Colonic mucosa (tissue), 4 donors: ENCODE data around the gene E2F7. TPM values are rescaled to one million over a fixed set of nuclear protein-coding genes. Genes with fewer than 3 reads are reported as not detected.
A peak's percentile ranks its signal among the peaks of the same experiment; 100 is the strongest.

Experiments
- DNase-seq: peaks from one replicate; pipeline ENCODE4 v3.0.0-alpha.2; 2020
- H3K27ac ChIP-seq: fragments of 200-600 bp; one replicate; pipeline ENCODE4 v1.8.0; 2021
- H3K27me3 ChIP-seq: fragments of 200-600 bp; one replicate; pipeline ENCODE4 v1.8.0; 2021
- H3K36me3 ChIP-seq: fragments of 200-600 bp; one replicate; pipeline ENCODE4 v1.8.0; 2021
- H3K4me1 ChIP-seq: fragments of 200-600 bp; one replicate; pipeline ENCODE4 v1.8.0; 2021; ENCODE audit warnings: mild to moderate bottlenecking
- H3K4me3 ChIP-seq: fragments of 200-600 bp; one replicate; pipeline ENCODE4 v1.8.0; 2021
- H3K9ac ChIP-seq, 2 donors: one replicate each; pipeline ENCODE4 v1.7.0; 2013; ENCODE audit warnings: control low read depth in 2 of 2, low read depth in 2 of 2, low read length in 2 of 2
- H3K9me3 ChIP-seq: fragments of 200-600 bp; one replicate; pipeline ENCODE4 v1.8.0; 2021
- intact Hi-C: fragments of 100-400 bp; cut with DNase I; formaldehyde crosslinking; loops from one replicate; pipeline ENCODE4 v1.14.1; 2022
- total RNA-seq, 2 donors: library from RNA; stranded (reverse); fragmentation: NEBNext Ultra II Directional in 1 of 2; extraction: Animal tissue kit (Norgen Biotek cat#: 25700) in 1 of 2; gene quantifications; one replicate each; pipeline ENCODE4 v1.2.1, GENCODE V29; 2021
- TF ChIP-seq, protein P1 (sequence below): fragments of 200-600 bp; IDR thresholded peaks from one replicate; pipeline ENCODE4 v1.8.0; 2022; ENCODE audit warnings: antibody characterized with exemption, mild to moderate bottlenecking
- donor health status: healthy.
- donor health status: DM: no; HTN: no; CAD: no.
- donor health status: DM: no; HTN: no; CAD: no.

The E2F7 gene
- total RNA-seq, 2 donors from 2014 or later: 2.4 to 9.1 TPM

DNA sequence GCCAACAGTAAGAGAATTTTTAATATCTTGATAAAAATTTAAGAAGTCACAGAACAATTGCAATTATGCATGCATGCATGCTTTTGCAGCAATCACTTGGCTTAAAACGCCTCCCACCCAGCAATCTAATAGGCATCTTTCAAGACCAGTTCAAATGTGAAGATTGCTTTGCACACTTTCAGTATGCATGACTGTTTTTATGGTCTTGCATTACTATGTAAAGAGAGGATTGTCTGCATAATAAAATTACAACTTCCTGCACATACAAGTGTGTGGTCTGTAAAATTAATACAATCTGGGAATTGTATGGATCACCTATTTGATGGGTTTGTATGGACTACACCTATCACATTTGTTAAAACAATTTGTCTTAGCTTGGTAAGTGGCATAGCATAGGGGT, 48.8 kb downstream of the E2F7 start:
- intact Hi-C loops: no loop called here
- H3K9me3 ChIP-seq: no peaks in the 10 kb centered on the region
- H3K4me3 ChIP-seq: no peak overlapping the region
- H3K27me3 ChIP-seq: no peaks in the 10 kb centered on the region
- H3K36me3 ChIP-seq: no peaks in the 10 kb centered on the region
- H3K9ac ChIP-seq: no peak overlapping the region
- H3K27ac ChIP-seq: no peak overlapping the region
- H3K4me1 ChIP-seq: no peaks in the 10 kb centered on the region
- TF ChIP-seq, protein P1, sequence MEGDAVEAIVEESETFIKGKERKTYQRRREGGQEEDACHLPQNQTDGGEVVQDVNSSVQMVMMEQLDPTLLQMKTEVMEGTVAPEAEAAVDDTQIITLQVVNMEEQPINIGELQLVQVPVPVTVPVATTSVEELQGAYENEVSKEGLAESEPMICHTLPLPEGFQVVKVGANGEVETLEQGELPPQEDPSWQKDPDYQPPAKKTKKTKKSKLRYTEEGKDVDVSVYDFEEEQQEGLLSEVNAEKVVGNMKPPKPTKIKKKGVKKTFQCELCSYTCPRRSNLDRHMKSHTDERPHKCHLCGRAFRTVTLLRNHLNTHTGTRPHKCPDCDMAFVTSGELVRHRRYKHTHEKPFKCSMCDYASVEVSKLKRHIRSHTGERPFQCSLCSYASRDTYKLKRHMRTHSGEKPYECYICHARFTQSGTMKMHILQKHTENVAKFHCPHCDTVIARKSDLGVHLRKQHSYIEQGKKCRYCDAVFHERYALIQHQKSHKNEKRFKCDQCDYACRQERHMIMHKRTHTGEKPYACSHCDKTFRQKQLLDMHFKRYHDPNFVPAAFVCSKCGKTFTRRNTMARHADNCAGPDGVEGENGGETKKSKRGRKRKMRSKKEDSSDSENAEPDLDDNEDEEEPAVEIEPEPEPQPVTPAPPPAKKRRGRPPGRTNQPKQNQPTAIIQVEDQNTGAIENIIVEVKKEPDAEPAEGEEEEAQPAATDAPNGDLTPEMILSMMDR: no peak
- no peak for DNase-seq

DNA sequence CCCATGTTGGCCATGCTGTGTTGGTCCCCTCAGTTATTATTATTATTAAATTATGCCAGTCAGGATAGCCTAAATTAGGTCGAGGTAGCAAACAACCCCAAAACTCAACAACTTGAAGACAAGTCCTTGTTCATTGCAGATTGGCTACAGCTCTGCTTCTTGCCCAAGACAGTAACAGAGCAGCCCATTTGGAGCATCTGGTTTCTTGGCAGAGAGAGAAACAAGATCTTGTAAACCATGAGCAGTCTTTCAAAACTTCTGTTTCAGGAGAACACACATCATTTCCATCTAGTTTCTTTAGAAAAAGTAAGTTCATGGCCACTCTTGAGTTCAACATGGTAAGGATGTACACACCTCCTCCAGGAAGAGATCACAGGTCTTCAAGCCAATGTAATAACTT, 52.3 kb downstream of the E2F7 start:
- Histone ChIP-seq H3K9ac (no peak overlapping the region), H3K9me3 (no peaks in the 10 kb centered on the region), H3K4me1 (no peaks in the 10 kb centered on the region), H3K36me3 (no peaks in the 10 kb centered on the region), H3K4me3 (no peak overlapping the region), H3K27me3 (no peaks in the 10 kb centered on the region), H3K27ac (no peak overlapping the region)
- intact Hi-C loops: loop anchor here (5.0 kb wide), 1 partner anchor 391 kb away; no protein-coding TSS in a partner anchor
- DNase-seq: no peak
- TF ChIP-seq, protein P1: no peak

DNA sequence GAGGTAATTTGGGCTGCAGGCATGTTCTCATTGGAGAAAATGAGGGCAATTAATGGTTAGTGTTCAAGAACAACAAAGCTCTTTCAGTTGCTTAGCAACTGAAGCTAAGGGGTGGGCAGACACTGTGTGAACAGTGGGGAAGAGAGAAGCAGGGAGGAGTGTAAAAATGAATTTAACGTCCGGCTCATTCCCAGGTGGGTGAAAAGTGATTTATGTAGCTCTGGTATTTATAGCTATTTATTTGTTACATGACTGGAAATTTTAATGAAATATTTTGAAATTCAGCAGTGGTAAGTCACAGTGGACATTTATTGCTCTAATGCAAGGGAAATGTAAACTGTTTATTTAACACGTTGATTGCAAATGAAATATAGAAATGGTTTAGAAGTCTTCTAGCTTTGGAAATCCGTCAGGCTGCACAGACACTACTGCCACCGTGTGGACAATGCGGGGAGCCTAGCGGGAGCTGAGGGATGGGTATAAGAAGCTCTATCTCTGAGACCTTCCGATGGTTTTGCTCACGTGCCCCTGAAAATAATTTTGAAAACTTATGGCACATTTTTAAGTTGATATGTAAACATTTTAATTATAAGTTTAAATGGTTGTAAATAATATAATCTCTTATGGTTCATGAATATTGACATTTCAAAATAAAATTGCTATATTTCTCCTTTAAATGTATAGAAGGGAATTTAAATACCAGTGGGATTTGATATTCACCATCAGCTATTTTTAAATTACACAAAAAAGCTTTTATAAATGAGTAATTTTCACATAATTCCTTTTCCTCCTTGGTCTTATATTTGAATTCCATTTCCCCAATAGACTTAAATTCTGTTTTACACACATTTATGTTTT, 54.4 kb downstream of the E2F7 start:
- no peaks in the 10 kb centered on the region for H3K9me3 ChIP-seq
- no peaks in the 10 kb centered on the region for H3K27me3 ChIP-seq
- no peak overlapping the region for H3K27ac ChIP-seq
- no peaks in the 10 kb centered on the region for H3K36me3 ChIP-seq
- no peaks in the 10 kb centered on the region for H3K4me1 ChIP-seq
- no peak overlapping the region for H3K4me3 ChIP-seq
- peak; percentile 77 for DNase-seq
- intact Hi-C loops: loop anchor here (5.0 kb wide), 1 partner anchor 389 kb away; no protein-coding TSS in a partner anchor
- TF ChIP-seq, protein P1: peak; percentile 96
- no peak overlapping the region for H3K9ac ChIP-seq

DNA sequence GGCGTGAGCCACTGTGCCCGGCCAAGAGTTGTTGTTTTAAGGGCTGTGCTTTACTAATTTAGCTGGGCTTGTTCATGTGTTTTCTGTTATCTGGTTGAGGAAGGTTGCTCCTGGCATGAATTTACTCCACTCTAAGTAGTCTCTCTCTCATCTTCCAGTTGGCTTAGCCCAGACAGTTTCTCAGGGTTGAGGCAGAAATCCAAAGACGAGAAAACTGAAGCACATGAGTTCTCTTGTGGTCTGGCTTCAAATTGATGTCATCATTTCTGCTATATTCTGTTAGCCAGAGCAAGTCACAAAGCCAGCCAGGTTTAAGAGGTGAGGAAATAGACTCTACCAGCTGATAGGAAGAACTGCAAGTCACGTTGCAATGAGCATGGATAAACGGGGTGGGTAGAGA, 57.9 kb downstream of the E2F7 start:
- Histone ChIP-seq H3K36me3 (no peaks in the 10 kb centered on the region), H3K27me3 (no peaks in the 10 kb centered on the region), H3K27ac (no peak overlapping the region), H3K9me3 (no peaks in the 10 kb centered on the region), H3K4me1 (no peaks in the 10 kb centered on the region), H3K4me3 (no peak overlapping the region), H3K9ac (no peak overlapping the region)
- TF ChIP-seq, protein P1: no peak
- DNase-seq: no peak
- intact Hi-C loops: no loop called here

DNA sequence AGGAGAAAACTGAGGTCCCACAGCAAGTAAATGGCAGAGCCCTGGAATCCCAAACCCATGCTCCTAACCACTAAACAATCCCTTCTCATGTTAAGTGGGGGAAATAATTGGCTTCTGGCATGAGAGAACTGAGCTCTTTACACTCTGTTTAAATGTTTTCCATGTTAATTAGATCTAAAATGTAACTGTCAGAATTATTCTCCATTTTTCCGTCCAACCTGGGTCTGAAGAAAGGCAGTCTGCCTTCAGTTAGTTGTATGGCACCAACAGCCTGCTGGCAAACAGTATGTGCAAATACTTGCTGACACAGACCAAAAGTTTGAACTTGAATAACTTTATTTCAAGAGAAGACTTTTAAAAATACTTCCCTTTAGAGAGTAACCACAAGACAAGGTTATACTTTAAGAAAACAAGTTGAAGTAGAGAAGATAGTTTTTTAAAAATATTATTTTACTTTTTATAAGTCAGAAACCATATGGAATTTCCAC, 59.7 kb downstream of the E2F7 start:
- Histone ChIP-seq H3K27me3 (no peaks in the 10 kb centered on the region), H3K4me1 (no peaks in the 10 kb centered on the region), H3K9ac (no peak overlapping the region), H3K27ac (no peak overlapping the region), H3K4me3 (no peak overlapping the region), H3K9me3 (no peaks in the 10 kb centered on the region), H3K36me3 (no peaks in the 10 kb centered on the region)
- no peak for DNase-seq
- TF ChIP-seq, protein P1: no peak
- intact Hi-C loops: no loop called here
